HG03521 (cell line): ENCODE results near the gene PHYKPL.

Source experiments
- ATAC-seq: cut with Tn5 transposase; IDR thresholded peaks from one replicate; pipeline ENCODE4 v1.9.1; 2021; ENCODE audit warnings: mild to moderate bottlenecking, moderate library complexity; ENCODE audit not compliant: unreplicated experiment

PHYKPL gene

GRCh38 chr5:178224403-178224802 is 8.2 kb downstream of the PHYKPL start:
- no peak for ATAC-seq

GRCh38 chr5:178223828-178224335 is 8.7 kb downstream of the PHYKPL start:
- ATAC-seq, result no peak

GRCh38 chr5:178223196-178223773 is 9.3 kb downstream of the PHYKPL start:
- ATAC-seq, result no peak

- no peak for ATAC-seq
Observed at GRCh38 chr5:178222292-178222691, 10.3 kb downstream of the PHYKPL start.

GRCh38 chr5:178221853-178222252 is 10.7 kb downstream of the PHYKPL start:
- no peak for ATAC-seq

GRCh38 chr5:178221282-178221681 is 11.3 kb downstream of the PHYKPL start:
- no peak for ATAC-seq

GRCh38 chr5:178218827-178219226 is 13.8 kb downstream of the PHYKPL start:
- no peak for ATAC-seq

- ATAC-seq, result no peak
Observed at GRCh38 chr5:178218237-178218776, 14.3 kb downstream of the PHYKPL start.

GRCh38 chr5:178216779-178217178 is 15.8 kb downstream of the PHYKPL start:
- no peak for ATAC-seq

- ATAC-seq, result no peak
Observed at GRCh38 chr5:178216088-178216534, 16.5 kb downstream of the PHYKPL start.

GRCh38 chr5:178215280-178216002 is 17.2 kb downstream of the PHYKPL start:
- ATAC-seq, result no peak

GRCh38 chr5:178214160-178214803 is 18.3 kb downstream of the PHYKPL start:
- ATAC-seq, result no peak

- no peak for ATAC-seq
Observed at GRCh38 chr5:178213748-178214151, 18.9 kb downstream of the PHYKPL start.

GRCh38 chr5:178213003-178213461 is 19.6 kb downstream of the PHYKPL start:
- no peak for ATAC-seq

- ATAC-seq, result no peak
Observed at GRCh38 chr5:178212241-178213002, 20.2 kb downstream of the PHYKPL start.

GRCh38 chr5:178211095-178212048 is 21.2 kb downstream of the PHYKPL start:
- no peak for ATAC-seq

GRCh38 chr5:178210686-178211085 is 21.9 kb downstream of the PHYKPL start:
- ATAC-seq, result no peak

GRCh38 chr5:178210073-178210535 is 22.5 kb downstream of the PHYKPL start:
- no peak for ATAC-seq

GRCh38 chr5:178209334-178210072 is 23.1 kb downstream of the PHYKPL start:
- no peak for ATAC-seq
